ENCODE results near the gene PDCD1.

GRCh38 chr2:241865416-241865956, 6.8 kb upstream of the PDCD1 start:
- TF ChIP-seq CTCF (tag by site-specific recombination; IDR thresholded peaks at IDR 0.05), result 0 out of 2 replicates have a peak, but pooled peaks have one; percentile 3
- TF ChIP-seq ZNF514 (tag by site-specific recombination; IDR thresholded peaks at IDR 0.05), result no peak
- TF ChIP-seq ZFP3 (tag by site-specific recombination; IDR thresholded peaks at IDR 0.05; ENCODE audit: low read depth), result no peak
- no peak for TF ChIP-seq ZBTB21 (tag by site-specific recombination; IDR thresholded peaks at IDR 0.05)
- no peak for TF ChIP-seq ZNF221 (tag by site-specific recombination; IDR thresholded peaks at IDR 0.05; ENCODE audit: borderline replicate concordance)
- peak; percentile 26; the same call in 1 of the 2 replicates for TF ChIP-seq ZSCAN4 (tag by site-specific recombination; IDR thresholded peaks at IDR 0.05)
- no peak for TF ChIP-seq ZNF707 (tag by site-specific recombination; IDR thresholded peaks at IDR 0.05)
- TF ChIP-seq YY1 (tag by site-specific recombination; IDR thresholded peaks at IDR 0.05), result no peak
- TF ChIP-seq ZNF610 (tag by site-specific recombination; IDR thresholded peaks at IDR 0.05; ENCODE audit: borderline replicate concordance), result no peak
- TF ChIP-seq PRDM4 (tag by site-specific recombination; IDR thresholded peaks at IDR 0.05), result no peak
- TF ChIP-seq PBX3 (CRISPR knock-in tag; IDR thresholded peaks at IDR 0.05), result no peak
- no peak for TF ChIP-seq ZSCAN18 (tag by site-specific recombination; IDR thresholded peaks at IDR 0.05)

Measured in HEK293 (cell line).